OCI-LY1 (cell line): ENCODE data around the gene SPATA17.

ENCODE experiments used
- EZH2 ChIP-seq: fragments of 200-600 bp; sonication (generic), shearing (Covaris generic); IDR thresholded peaks from 2 replicates; pipeline ENCODE4 v1.8.0; 2017; ENCODE audit warnings: borderline replicate concordance, mixed run types, mild to moderate bottlenecking, antibody characterized with exemption, low read length, moderate library complexity, mixed read lengths
- TF ChIP-seq, protein P1 (sequence below): fragments of 200-600 bp; sonication (generic), shearing (Covaris generic); IDR thresholded peaks from 2 replicates; pipeline ENCODE4 v1.5.1; 2017; ENCODE audit warnings: mild to moderate bottlenecking, antibody characterized with exemption, low read length, moderate library complexity, mixed read lengths

DNA sequence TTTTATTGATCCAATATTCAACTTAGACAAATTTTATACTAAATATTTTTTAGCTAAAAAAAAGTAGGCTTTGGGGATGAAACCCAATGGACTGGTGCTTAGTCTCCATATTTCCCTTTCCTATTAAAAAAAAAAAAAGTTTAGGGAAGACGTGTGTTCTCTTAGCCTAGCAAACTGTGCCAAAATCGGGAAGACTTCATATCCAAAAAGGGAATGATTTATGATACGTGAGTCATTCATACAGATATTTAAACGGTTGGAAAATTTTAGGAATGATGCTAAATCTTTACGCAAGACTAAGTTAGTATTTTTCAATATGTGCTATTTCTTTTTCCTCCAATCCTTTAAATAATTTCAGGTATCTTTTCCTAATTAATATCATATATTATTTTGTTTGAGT, 50.7 kb downstream of the SPATA17 start:
- TF ChIP-seq, protein P1, sequence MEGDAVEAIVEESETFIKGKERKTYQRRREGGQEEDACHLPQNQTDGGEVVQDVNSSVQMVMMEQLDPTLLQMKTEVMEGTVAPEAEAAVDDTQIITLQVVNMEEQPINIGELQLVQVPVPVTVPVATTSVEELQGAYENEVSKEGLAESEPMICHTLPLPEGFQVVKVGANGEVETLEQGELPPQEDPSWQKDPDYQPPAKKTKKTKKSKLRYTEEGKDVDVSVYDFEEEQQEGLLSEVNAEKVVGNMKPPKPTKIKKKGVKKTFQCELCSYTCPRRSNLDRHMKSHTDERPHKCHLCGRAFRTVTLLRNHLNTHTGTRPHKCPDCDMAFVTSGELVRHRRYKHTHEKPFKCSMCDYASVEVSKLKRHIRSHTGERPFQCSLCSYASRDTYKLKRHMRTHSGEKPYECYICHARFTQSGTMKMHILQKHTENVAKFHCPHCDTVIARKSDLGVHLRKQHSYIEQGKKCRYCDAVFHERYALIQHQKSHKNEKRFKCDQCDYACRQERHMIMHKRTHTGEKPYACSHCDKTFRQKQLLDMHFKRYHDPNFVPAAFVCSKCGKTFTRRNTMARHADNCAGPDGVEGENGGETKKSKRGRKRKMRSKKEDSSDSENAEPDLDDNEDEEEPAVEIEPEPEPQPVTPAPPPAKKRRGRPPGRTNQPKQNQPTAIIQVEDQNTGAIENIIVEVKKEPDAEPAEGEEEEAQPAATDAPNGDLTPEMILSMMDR = no peak
- no peak for TF ChIP-seq EZH2
